HG02970 (cell line): Measurements from ENCODE around the gene YIPF4.
"Not testable (repeated sequence)": the region's sequence is repeated elsewhere in the genome, so short reads cannot be mapped to it uniquely, and the experiment has no call there.

ENCODE experiments used
- ATAC-seq: cut with Tn5 transposase; IDR thresholded peaks from one replicate; pipeline ENCODE4 v1.9.1; 2021; ENCODE audit warnings: mild to moderate bottlenecking, moderate library complexity, moderate number of reproducible peaks; ENCODE audit not compliant: unreplicated experiment, low FRiP score

Gene YIPF4

DNA sequence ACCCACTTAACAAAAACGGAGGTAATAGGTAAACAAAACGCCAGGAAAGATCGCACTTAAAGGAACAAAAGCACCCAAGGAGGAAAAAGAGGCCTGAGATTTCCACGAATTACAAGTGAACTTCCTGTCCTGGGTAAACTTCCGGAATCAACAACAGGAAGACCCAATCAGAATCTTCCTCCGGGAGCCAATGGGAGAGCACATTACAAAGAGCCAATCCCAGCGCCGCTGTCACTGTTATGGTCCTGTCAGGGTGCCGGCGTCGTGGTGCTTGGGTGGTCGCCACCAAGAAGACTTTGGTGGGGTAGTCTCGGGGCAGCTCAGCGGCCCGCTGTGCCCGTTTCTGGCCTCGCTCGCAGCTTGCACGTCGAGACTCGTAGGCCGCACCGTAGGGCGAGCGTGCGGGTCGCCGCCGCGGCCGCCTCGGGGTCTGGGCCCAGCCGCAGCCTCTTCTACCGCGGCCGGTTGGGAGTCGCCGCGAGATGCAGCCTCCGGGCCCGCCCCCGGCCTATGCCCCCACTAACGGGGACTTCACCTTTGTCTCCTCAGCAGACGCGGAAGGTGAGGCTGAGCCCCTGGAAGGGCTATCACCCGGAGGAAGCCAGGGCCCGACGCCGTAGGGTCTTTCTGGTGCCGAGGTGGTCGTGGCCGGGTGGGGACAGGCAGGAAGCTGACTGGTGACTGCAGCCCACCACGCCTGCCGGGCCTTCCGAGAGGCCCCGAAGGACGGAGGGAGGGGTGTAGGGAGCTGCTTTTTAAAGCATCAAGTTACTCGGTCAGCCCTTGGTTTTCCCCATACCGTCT is at the start of gene YIPF4:
YIPF4 (plus strand) TSS at position 231 of the 804 bp plus-strand sequence; CDS start at position 483, 252 bp downstream.
- peak; percentile 97 for ATAC-seq

DNA sequence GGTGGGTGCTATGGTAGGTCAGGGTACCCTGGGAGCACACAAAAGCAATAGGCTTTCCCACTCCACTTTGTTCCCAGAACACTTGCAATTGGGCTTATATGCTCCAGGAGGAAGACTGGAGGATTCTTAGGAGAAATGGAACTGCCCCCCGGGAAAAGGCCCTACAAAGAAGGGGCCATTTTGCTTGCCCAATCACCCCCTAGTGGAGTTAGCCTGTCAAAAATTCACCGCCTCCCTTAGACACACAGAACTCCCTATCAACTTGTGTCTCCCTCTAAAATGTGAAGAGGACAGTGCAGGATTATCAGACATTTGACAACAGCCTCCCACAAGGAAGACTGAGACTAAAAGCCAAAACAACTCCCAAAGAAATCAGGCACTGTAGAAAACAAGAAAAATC is 49.5 kb upstream of the YIPF4 start:
- ATAC-seq, result no peak

DNA sequence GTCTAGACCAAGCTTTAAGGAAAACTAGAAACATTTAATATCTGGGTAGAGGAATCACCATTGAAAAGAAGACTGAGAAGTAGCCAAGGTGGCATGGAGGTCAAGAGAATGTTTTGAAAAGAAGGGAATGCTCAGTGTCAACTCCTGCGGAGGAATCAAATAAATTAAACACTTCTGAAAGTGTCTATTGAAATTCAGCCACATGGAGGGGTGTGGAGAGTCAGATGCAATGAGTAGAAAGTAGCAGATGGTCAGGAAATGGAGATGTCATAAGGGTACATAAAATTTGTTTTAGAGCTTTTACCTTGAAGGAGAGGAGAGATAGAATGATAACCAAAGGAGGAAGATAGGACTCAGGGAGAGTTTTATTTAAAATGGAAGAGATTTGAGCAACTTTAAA is 48.1 kb upstream of the YIPF4 start:
- ATAC-seq, result no peak

DNA sequence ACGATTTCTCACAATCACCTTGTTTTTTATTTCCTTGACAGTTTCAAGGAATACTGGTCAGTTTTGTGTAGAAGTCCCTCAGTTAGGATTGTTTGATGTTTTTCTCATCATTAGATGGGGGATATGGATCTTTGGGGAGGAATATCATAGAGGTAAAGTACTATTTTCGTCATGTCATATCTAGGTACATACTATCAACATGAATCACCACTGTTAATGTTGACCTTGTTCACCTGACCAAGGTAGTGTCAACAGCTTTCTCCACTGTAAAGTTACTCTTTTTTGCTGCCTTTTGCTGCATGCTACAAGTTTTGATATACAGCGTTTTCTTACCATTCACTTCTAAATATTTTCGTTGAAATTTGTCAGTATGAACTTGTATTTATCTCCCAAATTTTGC is 45.7 kb upstream of the YIPF4 start:
- ATAC-seq, result no peak

DNA sequence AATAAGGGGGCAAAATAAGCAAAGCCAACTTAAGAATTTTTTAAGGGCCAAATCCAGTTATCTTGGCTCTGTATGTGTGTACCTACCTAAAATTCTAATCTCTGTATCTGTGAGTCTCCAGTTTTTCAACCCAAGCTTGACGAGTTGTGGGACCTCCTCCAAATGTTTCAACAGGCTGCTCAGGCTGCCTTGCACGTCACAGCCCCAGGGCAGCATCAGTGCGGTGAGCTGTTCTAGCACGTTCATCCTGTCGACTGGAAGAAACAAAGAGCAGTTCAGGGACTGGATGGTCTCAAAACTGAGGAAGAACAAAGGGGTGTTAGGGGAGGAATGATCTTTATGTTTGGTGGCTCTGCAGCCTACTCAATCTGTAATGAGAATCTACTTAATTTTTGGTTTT is 42.4 kb upstream of the YIPF4 start:
- no peak for ATAC-seq

DNA sequence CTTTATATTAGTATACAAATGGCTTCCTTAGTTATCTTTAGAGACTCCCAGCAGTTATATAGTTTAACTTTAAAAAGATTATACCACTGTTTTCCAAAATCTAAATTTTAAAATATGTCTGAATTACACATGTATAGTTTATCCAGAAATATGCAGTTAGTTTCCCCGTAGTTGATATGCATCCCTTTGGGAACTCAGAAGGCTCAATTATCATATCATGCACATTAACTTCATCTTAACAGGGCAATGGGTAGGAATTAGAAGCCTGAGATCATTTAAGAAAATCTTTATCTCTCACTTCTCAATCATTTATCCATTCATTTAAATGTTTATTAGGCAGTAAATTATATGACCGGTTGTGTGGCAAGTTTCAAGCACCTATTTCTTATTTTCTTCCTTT is 40.2 kb upstream of the YIPF4 start:
- no peak for ATAC-seq

DNA sequence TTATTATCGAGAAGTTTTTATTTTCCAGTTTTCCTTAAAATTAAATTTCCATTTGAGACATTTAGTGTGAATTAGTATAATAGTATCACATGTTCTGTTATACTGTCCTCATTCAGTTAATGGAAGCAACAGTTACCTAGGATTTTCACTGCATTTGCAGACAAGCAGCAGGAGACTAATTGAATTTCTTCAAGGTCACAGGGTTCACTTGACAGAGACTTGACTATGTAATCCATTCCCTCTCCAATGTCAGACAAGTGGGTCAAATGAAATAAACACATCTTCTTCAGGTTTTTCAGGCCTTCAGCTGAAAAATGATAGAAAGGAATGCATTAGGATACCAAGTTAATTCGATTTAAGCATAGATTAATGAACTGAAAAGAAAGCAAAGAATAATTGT is 39.7 kb upstream of the YIPF4 start:
- ATAC-seq, result no peak

DNA sequence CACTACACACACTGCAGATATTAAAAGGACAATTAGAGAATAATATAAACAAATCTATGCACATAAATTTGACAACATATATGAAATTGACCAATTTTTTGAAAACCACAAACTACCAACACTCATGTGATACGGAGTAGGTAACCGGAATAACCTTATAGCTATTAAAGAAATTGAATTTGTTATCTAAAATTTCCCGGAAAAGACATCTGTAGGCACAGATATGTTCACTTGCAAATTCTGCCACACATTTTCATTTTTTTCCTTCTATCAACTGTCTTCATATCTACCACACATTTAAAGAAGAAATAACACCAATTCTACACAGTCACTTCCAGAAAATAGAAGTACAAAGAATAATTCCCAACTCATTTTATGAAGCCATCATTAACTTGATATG is 35.4 kb upstream of the YIPF4 start:
- ATAC-seq, result no peak

DNA sequence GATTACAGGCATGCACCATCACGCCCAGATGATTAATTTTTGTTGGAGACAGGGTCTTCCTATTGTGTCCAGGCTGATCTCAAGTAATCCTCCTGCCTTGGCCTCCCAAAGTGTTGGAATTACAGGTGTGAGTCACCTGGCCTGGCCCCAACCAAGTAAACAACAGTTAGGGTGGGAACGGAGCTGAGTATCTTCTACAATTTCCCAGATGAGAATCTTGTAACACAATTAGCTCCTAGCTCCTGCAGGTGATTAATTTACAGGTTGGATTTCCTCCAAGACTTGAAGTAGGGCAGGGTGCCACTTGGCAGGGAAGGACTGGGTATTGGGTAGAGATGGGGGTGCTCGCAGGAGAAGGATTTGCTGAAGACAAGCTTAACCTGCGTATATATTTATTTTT is 30.8 kb upstream of the YIPF4 start:
- no peak for ATAC-seq

DNA sequence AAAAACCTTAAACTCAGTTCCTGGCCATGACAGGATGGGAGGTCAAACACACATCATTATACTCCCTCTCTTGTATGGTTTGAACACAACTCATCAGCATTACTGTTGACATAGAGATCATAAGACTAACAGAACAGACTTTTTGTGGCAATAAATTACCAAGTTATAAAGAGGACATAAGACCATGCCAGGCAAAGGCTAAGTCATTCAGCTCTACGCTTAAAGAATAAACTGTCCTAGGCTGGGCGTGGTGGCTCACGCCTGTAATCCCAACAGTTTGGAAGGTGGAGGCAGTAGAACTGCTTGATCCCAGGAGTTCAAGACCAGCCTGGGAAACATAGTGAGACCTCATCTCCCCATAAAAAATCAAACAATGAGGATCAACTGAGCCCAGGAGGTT is 29.4 kb upstream of the YIPF4 start:
- ATAC-seq, result no peak

DNA sequence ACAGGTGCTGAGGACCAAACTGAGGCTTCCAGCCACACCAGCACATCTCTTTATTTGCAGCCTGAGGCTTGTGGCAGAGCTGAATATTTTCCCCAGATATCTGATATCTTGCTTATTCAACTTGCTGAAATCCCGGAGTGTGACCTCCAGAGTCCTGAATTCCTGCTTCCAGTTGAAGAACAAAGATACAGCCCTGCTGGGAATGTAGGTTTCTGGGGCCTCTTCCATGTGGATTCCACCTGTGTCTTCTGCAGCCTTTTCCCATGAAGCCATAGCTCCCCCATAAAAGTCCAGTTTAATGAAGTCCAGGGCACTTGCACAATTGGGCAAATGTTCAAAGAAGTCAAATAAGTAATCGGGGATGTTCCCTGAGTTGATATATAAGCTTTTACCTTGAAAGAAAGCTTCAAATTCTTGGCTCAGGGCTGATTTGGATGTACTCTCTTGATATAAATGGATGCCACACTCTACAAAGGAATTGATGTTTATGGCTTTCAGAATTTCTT is 27.9 kb upstream of the YIPF4 start:
- ATAC-seq, result no peak

DNA sequence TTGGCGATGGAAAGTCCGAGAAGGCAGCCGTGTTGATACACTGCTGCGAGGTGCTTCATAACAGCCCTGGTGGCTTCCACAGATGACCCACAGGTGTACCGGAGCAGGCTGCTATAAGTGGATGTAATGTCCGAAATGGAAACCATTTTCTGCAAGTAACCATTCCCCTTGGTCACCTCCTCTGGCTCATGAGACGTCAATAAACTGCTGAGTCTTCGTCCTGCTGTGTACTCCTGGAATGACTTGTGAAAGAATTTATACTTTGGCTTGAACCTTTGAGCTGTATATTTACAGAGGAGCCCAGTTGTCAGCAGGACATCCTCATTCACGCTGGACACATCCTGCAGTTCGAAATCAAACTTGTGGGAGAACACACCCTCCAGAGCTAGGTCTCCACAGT is 27.4 kb upstream of the YIPF4 start:
- no peak for ATAC-seq

DNA sequence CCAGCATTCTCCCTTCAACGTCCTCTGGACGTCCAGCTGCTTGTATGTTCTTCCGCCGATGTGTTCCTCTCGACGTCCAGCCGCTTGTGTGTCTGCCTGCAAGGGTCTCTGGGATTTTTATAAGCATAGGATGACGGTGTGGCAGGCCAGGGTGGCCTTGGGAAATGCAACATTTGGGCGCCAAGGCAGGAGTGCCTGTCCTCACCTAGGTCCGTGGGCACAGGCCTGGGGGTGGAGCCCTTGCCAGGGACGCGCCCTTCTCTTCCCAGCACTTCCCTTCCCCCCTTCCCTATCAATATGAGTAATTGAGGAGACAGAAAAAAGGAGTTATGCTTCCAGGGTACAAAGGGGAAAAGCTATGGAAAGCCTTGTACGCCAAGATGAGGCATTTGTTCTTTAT is 19.5 kb upstream of the YIPF4 start:
- no peak for ATAC-seq

DNA sequence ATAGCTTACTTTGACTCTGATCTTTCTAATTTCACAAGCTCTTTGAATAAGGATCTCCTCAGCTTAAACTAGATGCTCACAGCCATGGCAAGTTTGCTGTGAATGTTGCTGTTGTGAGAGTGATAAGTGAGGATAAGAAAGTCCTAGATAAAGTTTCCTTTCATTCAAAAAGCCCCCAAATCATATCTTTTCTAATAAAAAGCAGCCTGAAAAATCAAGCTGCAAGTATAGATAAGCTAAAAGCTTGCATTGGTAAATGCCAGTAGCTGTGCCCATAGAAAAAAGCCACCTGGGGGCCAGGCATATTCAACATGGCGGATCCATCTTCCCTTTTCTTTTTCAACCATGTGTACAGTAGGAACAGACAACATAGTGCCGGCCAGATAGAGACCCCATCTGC is 17.3 kb upstream of the YIPF4 start:
- no peak for ATAC-seq

DNA sequence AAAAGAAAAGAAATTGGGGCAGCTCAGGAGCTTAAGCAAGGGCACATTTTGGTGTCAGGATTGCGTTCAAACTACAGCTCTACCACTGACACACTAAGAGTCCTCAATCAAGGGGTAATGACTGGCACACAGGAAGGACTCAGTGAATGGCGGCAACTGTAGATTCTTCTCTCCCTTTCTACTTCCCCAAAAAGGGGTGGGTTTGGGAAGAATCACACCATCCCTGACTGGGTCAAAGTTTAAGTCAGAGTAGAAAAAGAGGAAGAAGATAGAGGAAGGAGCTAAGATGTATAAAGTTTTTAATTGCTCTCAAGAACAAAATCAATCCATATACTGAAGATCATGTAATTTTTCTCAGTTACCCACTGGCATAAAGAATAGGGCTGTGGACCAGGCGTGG is 15.6 kb upstream of the YIPF4 start:
- no peak for ATAC-seq

DNA sequence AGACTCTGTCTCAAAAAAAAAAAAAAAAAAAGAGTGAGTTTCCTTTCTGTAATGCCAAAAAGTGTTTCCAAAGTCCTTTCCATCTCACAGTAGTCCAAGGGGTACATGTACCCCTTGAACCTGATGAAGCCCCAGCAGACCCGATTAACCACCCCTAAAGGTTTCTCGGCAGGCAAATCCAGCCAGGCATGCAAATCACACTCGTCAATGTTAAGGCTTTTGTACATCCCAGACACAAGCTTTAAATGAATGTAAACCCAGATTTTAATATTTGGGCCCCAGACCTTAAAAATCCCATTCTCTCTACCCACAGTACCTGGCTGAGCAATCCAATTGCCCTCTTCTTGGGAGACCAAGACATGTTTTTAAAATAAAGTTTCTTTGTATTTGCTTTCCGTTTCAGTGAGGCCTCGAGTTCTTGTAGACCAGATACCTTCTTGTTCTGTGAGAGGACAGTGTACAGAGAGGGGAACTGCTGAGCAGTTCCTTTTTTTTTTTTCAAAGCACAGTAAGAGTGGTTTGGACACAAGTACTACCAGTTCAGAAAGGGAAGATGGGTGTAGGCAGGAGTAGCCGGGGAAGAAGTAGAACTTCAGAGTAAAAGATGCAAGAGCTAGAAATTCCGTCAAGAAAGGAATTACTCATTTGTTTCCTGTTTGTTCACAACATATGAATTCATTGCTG is 13.1 kb upstream of the YIPF4 start, which contains the start of gene NLRC4:
NLRC4 (minus strand) TSS at position 465 of the 684 bp plus-strand sequence. CDS start 8,111 bp downstream, outside the sequence.
- no peak for ATAC-seq

DNA sequence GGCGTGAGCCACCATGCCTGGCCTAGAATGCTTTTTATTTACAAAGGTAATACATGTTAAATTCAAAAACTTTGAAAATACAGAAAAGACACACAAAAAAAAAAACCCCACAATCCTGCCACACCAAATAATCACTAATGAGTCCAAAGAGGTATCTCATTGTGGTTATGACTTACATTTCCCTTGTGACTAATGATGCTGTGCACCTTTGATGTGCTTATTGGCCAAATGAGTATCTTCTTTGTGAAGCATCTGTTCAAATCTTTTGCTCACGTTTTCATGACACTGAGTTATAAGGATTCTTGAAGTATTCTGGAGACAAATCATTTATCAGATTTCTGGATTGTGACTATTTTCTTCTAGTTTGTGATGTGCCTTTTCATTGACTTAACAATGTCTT is 6.6 kb upstream of the YIPF4 start:
- ATAC-seq, result no peak

DNA sequence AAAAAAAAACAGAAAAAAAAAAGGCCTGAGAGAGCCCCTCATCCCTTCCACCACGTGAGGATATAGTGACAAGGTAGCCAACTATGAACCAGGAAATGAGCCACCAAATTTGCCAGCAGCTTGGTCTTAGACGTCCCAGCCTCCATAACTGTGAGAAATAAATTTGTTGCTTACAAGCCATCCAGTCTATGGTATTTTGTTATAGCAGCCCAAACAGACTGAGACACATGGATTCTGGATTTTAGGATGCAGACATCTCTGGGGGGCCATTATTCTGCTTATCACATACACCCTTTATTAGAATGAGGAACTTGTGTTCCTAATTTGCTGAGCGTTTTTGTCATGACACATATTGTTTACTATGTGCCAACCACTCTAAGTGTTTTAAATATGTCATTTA is 5.4 kb upstream of the YIPF4 start:
- ATAC-seq, result no peak

DNA sequence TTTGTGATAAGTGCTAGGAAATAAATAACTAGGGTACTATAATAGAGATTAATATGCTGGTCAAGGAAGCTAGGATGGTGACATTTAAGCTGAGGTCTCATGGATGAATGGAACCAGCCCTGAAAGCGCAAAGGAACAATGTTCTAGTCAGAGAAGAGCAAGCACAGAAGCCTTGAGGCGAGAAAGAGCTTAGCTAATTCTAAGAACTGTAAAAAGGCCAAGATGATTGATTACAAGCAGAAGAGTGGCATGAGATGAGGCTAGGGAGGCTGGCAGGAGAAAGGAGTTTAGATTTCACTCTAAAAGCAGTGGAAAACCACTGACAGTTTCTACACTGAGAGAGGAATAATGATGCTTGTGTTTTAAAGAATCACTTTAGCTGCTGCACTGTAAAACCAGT is 3.4 kb upstream of the YIPF4 start:
- ATAC-seq, result no peak

DNA sequence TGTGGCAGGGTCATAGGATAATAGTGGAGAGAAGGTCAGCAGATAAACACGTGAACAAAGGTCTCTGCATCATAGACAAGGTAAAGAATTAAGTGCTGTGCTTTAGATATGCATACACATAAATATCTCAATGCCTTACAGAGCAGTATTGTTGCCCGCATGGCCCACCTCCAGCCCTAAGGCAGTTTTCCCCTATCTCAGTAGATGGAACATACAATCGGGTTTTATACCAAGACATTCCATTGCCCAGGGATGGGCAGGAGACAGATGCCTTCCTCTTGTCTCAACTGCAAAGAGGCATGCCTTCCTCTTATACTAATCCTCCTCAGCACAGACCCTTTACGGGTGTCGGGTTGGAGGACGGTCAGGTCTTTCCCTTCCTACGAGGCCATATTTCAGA is 1.9 kb upstream of the YIPF4 start:
- not testable (repeated sequence) for ATAC-seq

DNA sequence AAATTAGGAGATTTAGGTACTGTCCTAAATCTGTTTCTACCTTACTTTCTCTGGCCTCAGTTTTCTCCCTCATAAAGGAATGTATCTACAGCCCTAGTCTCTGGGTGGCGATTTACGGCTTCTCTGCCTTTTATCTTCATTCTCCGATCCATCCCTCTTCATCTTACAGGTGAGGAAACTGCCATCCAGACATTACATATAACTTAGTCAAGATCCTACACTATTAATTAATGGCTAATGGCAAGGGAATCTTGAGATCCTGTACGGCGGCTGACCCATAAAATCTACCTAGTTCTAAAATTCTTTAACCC is 386 bp upstream of the YIPF4 start:
- ATAC-seq, result no peak

DNA sequence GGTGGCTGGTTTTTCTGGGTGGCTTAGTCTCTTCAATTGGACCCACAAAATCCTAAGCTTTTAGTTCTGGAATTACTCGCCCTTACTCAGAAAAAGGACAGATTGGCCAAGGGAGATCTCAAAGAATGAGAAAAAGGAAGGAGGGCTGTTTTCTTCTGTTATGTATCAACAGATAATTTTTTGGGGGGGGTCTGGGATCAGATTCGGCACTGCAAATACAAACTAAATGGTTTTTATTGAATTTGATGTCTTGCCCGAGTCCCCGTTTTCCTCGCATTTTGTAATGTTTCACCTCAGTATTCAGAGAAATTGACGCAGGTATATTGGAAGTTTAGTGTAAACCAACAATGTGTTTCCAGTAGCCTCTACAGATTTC is 762 bp downstream of the YIPF4 start:
- ATAC-seq, result no peak
